ENCODE results near the gene TPPP3. TPM values are rescaled to one million over a fixed set of nuclear protein-coding genes. Genes with fewer than 3 reads are reported as not detected.

Gene TPPP3
- total and polyA plus RNA-seq, 4 donors, result 164 to 371 (median 185) TPM

DNA sequence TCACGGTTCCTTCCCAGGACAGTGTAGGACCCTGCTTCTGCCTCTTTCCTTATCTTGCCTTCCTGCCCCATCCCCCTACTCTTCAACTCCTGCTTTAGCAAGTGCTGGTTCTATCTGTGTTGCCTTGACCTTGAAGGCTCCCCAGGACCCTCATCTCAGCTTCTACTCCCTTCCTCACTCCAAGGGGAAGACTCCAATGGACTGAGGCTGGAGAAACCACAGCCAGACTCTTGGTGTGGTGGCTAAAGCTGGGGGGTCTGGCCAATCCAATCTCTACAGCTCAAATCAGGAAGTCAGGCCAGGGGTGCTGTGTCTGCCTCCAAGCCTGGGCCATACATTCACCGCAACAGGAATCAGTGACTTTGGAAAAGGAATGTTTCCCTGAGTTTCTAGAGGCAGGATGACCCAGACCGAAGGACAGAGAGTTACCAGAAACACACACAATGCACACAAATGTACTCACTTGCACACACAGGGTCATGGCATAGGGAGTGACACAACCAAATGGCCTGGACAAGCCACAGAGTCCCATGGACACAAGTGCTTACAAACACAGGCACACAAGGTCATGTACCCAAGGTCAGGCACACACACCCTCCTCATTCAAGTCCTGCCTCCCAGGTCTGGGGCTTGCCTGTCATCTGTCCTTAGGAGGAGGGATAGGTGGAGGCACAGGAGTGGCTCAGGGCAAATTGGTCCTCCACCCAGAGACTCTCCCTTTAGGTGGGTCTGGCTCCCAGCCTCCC lies 35.9 kb upstream of the TPPP3 start:
- DNase-seq, result no peak
- no peak overlapping the region for H3K9ac ChIP-seq (ENCODE audit: insufficient read depth in 1 of 2, low read length in 2 of 2)

DNA sequence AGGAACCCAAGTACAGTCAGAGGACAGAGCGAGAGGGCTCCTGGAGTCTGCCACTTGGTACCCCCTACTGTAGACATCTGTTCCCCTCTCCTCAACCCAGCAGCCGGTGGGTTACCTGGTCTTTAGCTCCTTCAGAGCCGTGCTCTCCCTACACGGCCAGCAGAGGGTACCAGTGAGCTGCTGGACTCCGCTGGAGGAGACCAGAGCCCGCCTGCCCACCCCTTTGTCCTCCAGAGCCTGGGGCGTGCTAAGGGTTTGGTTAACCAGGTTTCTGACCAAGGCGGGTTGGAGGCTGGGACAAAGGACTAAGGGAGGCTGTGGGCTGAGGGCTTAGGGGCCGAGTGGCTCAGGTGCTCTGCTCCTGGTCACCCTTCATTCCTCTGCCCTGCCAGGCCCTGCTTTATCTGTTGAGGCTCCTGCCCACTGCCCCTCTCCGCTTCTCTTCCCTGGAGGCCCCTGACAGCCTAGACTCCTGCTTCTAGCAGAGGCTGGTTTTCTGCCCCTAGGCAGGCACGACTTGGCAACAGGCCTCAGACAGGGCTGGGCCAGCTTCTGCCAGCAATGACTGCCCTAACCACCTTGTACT lies 34.9 kb upstream of the TPPP3 start:
- Histone ChIP-seq H3K27ac (ENCODE audit: low read depth in 1 of 2, low read length in 1 of 2) (no peak overlapping the region), H3K9me3 (ENCODE audit: control insufficient read depth in 4 of 4, insufficient read depth in 3 of 4, low read length in 3 of 4) (no peaks in the 10 kb centered on the region), H3K36me3 (ENCODE audit: control insufficient read depth in 4 of 4, insufficient read depth in 4 of 4, low read length in 4 of 4) (no peaks in the 10 kb centered on the region), H3K4me3 (no peak overlapping the region), H3K9ac (ENCODE audit: insufficient read depth in 1 of 2, low read length in 2 of 2) (no peak overlapping the region), H3K27me3 (ENCODE audit: control insufficient read depth in 3 of 3, insufficient read depth in 3 of 3, low read length in 2 of 3) (peaks cover 0 to 10% (median 9%) of the 10 kb centered on the region in 3 donors), H3K4me1 (ENCODE audit: control insufficient read depth in 5 of 5, insufficient read depth in 5 of 5, low read length in 5 of 5) (peaks cover 0 to 33% (median 8%) of the 10 kb centered on the region in 5 donors)
- WGBS, 2 donors, result 20 to 30% methylated on average over 11 of the region's 11 CpGs
- ATAC-seq (ENCODE audit: insufficient read depth, low FRiP score) (peak; percentile 27), DNase-seq (peak; percentile 78 to 82 (median 82))
- TF ChIP-seq, protein P1, sequence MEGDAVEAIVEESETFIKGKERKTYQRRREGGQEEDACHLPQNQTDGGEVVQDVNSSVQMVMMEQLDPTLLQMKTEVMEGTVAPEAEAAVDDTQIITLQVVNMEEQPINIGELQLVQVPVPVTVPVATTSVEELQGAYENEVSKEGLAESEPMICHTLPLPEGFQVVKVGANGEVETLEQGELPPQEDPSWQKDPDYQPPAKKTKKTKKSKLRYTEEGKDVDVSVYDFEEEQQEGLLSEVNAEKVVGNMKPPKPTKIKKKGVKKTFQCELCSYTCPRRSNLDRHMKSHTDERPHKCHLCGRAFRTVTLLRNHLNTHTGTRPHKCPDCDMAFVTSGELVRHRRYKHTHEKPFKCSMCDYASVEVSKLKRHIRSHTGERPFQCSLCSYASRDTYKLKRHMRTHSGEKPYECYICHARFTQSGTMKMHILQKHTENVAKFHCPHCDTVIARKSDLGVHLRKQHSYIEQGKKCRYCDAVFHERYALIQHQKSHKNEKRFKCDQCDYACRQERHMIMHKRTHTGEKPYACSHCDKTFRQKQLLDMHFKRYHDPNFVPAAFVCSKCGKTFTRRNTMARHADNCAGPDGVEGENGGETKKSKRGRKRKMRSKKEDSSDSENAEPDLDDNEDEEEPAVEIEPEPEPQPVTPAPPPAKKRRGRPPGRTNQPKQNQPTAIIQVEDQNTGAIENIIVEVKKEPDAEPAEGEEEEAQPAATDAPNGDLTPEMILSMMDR (IDR thresholded peaks at IDR 0.05; ENCODE audit: control extremely low read depth, extremely low read depth), result peak; percentile 67

More for the DNA sequence above, 35.9 kb upstream of the TPPP3 start:
- Histone ChIP-seq H3K4me1 (ENCODE audit: control insufficient read depth in 5 of 5, insufficient read depth in 5 of 5, low read length in 5 of 5) (peaks cover 0 to 29% (median 8%) of the 10 kb centered on the region in 5 donors), H3K9me3 (ENCODE audit: control insufficient read depth in 4 of 4, insufficient read depth in 3 of 4, low read length in 3 of 4) (no peaks in the 10 kb centered on the region), H3K36me3 (ENCODE audit: control insufficient read depth in 4 of 4, insufficient read depth in 4 of 4, low read length in 4 of 4) (no peaks in the 10 kb centered on the region), H3K4me3 (no peak overlapping the region), H3K27me3 (ENCODE audit: control insufficient read depth in 3 of 3, insufficient read depth in 3 of 3, low read length in 2 of 3) (peaks cover 0 to 10% (median 8%) of the 10 kb centered on the region in 3 donors), H3K27ac (ENCODE audit: low read depth in 1 of 2, low read length in 1 of 2) (no peak overlapping the region)
- 81 to 97% methylated on average over 3 of the region's 3 CpGs for WGBS, 2 donors
- ATAC-seq (ENCODE audit: insufficient read depth, low FRiP score), result no peak
- TF ChIP-seq, protein P1 (IDR thresholded peaks at IDR 0.05; ENCODE audit: control extremely low read depth, extremely low read depth), result no peak

- ATAC-seq (ENCODE audit: insufficient read depth, low FRiP score), result no peak
These were observed 33.7 kb upstream of the TPPP3 start for GRCh38 chr16:67426950-67427349.

More at GRCh38 chr16:67426950-67427349, 33.7 kb upstream of the TPPP3 start:
- Histone ChIP-seq H3K4me1 (ENCODE audit: control insufficient read depth in 5 of 5, insufficient read depth in 5 of 5, low read length in 5 of 5) (peaks cover 0 to 34% (median 8%) of the 10 kb centered on the region in 5 donors), H3K36me3 (ENCODE audit: control insufficient read depth in 4 of 4, insufficient read depth in 4 of 4, low read length in 4 of 4) (no peaks in the 10 kb centered on the region), H3K9me3 (ENCODE audit: control insufficient read depth in 4 of 4, insufficient read depth in 3 of 4, low read length in 3 of 4) (no peaks in the 10 kb centered on the region), H3K4me3 (no peak overlapping the region), H3K27ac (ENCODE audit: low read depth in 1 of 2, low read length in 1 of 2) (no peak overlapping the region), H3K9ac (ENCODE audit: insufficient read depth in 1 of 2, low read length in 2 of 2) (no peak overlapping the region), H3K27me3 (ENCODE audit: control insufficient read depth in 3 of 3, insufficient read depth in 3 of 3, low read length in 2 of 3) (peaks cover 0 to 10% (median 9%) of the 10 kb centered on the region in 3 donors)
- 75 to 86% methylated on average over 7 of the region's 7 CpGs for WGBS, 2 donors
- no peak for DNase-seq
- TF ChIP-seq, protein P1 (IDR thresholded peaks at IDR 0.05; ENCODE audit: control extremely low read depth, extremely low read depth), result no peak

All from lung (tissue), 12 donors.